Measurements from ENCODE around the gene MRPS27. TPM values are rescaled to one million over a fixed set of nuclear protein-coding genes. Genes with fewer than 3 reads are reported as not detected.

Gene MRPS27
- total and polyA plus RNA-seq, 9 donors: 33.4 to 108 (median 57.9) TPM

DNA sequence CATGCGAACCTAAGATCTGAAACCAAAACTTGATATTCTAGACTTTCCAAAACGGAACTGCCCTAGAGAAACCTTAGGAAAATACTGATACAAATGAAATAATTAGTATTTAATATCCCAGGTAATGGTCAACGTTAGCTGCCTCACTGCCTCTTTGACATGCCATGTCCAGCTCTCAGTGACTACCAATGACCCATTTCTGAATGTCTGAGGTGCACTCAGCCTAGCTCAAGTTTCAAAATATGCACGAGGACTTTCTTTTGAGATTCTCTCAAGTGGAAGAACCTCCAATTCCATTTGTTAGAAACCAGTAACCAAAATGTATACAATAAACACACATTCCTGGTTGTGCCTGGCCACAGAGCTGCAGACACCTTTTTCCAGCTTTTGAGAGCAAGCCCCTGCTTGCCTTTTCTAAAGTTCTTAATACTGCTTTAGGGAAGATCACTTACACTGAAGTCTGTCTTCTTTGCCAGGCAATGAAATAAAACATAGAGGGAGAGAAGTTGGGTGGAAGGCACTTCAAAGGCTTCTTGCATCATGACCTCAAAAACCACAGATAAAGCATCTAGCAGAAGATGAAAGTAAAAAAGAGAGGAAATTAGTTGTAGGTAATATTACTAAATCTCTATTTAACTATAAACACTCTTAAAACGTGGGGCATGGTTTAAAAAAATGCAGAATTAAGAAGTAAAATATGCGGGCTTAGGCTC is 87.9 kb downstream of the MRPS27 start:
- H3K9me3 ChIP-seq: no peaks in the 10 kb centered on the region
- H3K27me3 ChIP-seq: no peaks in the 10 kb centered on the region
- H3K36me3 ChIP-seq: no peaks in the 10 kb centered on the region
- WGBS, 3 donors: 72 to 78% (median 75%) methylated on average over 6 of the region's 6 CpGs
- DNase-seq: no peak
- intact Hi-C loops (cut with DNase I): no loop called here
- no peak overlapping the region for H3K4me3 ChIP-seq
- H3K4me1 ChIP-seq (ENCODE audit: insufficient read depth): no peaks in the 10 kb centered on the region
- TF ChIP-seq, protein P1, sequence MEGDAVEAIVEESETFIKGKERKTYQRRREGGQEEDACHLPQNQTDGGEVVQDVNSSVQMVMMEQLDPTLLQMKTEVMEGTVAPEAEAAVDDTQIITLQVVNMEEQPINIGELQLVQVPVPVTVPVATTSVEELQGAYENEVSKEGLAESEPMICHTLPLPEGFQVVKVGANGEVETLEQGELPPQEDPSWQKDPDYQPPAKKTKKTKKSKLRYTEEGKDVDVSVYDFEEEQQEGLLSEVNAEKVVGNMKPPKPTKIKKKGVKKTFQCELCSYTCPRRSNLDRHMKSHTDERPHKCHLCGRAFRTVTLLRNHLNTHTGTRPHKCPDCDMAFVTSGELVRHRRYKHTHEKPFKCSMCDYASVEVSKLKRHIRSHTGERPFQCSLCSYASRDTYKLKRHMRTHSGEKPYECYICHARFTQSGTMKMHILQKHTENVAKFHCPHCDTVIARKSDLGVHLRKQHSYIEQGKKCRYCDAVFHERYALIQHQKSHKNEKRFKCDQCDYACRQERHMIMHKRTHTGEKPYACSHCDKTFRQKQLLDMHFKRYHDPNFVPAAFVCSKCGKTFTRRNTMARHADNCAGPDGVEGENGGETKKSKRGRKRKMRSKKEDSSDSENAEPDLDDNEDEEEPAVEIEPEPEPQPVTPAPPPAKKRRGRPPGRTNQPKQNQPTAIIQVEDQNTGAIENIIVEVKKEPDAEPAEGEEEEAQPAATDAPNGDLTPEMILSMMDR (IDR thresholded peaks at IDR 0.05): no peak
- H3K27ac ChIP-seq: no peak overlapping the region

DNA sequence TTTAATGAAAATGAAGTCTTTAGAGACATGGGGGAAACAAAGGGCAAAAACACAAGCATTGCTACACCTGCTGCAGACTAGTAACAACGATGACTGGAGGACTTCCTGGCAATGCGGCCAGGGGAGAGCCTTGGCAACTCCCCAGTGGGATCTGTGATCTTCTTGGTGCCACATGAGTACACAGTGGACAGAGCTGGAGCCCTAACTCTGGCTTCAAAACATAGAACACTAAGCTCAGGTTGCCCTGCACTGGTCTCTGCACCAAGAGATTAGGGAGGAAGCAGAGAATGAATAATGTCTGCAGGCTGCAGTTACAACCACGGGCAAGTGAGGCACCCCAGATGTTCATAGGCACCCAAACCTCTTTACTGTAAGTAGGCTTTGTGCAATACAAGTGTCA is 91.1 kb downstream of the MRPS27 start:
- WGBS, 3 donors: 79 to 85% (median 82%) methylated on average over 3 of the region's 3 CpGs
- H3K27me3 ChIP-seq: no peaks in the 10 kb centered on the region
- H3K4me3 ChIP-seq: no peak overlapping the region
- no peak overlapping the region for H3K27ac ChIP-seq
- TF ChIP-seq POLR2A (IDR thresholded peaks at IDR 0.05): no peak
- TF ChIP-seq EP300 (IDR thresholded peaks at IDR 0.05): no peak
- TF ChIP-seq, protein P1 (IDR thresholded peaks at IDR 0.05): no peak
- H3K4me1 ChIP-seq (ENCODE audit: insufficient read depth): peaks cover 2% of the 10 kb centered on the region
- intact Hi-C loops (cut with DNase I): no loop called here
- H3K9me3 ChIP-seq: no peaks in the 10 kb centered on the region
- DNase-seq: no peak
- no peaks in the 10 kb centered on the region for H3K36me3 ChIP-seq

DNA sequence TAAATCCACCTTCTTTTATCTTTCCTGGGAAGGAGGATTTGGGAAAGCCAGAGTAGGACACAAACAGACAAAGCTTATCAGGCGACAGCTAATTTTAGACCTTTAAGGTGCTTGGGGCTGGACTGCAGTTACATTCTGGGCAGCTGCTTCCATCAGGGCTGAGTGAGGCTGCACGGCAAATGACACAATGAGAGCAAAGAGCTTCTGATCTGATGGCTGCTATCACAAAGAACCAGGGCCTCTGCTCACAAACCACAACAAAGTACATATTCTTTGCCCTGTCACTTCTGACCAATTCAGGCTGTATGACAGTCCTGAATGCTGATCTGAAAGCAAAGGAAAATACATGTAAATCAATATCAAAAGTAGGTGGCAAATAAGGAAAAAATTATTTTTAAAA is 93.1 kb downstream of the MRPS27 start:
- Histone ChIP-seq H3K4me3 (no peak overlapping the region), H3K36me3 (no peaks in the 10 kb centered on the region), H3K4me1 (ENCODE audit: insufficient read depth) (peaks cover 2% of the 10 kb centered on the region), H3K27ac (no peak overlapping the region), H3K27me3 (no peaks in the 10 kb centered on the region), H3K9me3 (no peaks in the 10 kb centered on the region)
- DNase-seq: no peak
- 92 to 95% (median 94%) methylated on average over 2 of the region's 2 CpGs for WGBS, 3 donors
- no peak for TF ChIP-seq POLR2A (IDR thresholded peaks at IDR 0.05)
- TF ChIP-seq, protein P1 (IDR thresholded peaks at IDR 0.05): no peak
- TF ChIP-seq EP300 (IDR thresholded peaks at IDR 0.05): no peak
- intact Hi-C loops (cut with DNase I): no loop called here

DNA sequence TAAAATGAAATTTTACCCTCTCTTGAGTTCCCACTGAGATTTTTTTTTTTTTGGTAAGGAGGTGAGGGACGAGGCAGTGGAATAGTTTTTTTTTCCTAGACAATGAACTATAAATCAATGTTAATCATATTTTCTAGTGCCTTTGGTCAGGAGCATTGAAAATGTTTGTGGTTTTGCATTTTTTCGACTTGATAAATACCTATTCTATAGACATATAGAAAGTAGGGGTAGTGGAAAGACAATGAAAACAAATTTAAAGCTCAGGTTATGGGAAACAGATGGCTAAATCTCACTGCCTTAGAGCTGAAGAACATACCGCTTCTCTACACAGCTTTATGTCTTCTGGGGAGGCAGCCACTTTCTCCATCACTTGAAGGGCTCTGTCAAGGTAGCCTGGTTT is 94.3 kb downstream of the MRPS27 start:
- TF ChIP-seq, protein P1 (IDR thresholded peaks at IDR 0.05): no peak
- no peak for TF ChIP-seq EP300 (IDR thresholded peaks at IDR 0.05)
- TF ChIP-seq POLR2A (IDR thresholded peaks at IDR 0.05): no peak
- H3K27me3 ChIP-seq: no peaks in the 10 kb centered on the region
- H3K9me3 ChIP-seq: no peaks in the 10 kb centered on the region
- no peak overlapping the region for H3K27ac ChIP-seq
- 95 to 98% (median 98%) methylated on average over 3 of the region's 3 CpGs for WGBS, 3 donors
- no peak overlapping the region for H3K4me3 ChIP-seq
- intact Hi-C loops (cut with DNase I): no loop called here
- no peaks in the 10 kb centered on the region for H3K36me3 ChIP-seq
- no peak for DNase-seq
- peaks cover 2% of the 10 kb centered on the region for H3K4me1 ChIP-seq (ENCODE audit: insufficient read depth)
